H1 (cell line): Measurements from ENCODE around the gene CHST8. TPM values are rescaled to one million over a fixed set of nuclear protein-coding genes. Genes with fewer than 3 reads are reported as not detected.
"Not testable (repeated sequence)": the region's sequence is repeated elsewhere in the genome, so short reads cannot be mapped to it uniquely, and the experiment has no call there.

Source experiments
- CTCF ChIA-PET: fragments of 300-600 bp; sonication (Branson Sonifier 250); formaldehyde crosslinking; loops from one replicate; lab custom pipeline; 2021; ENCODE audit not compliant: partially characterized antibody; lab: Charles Lee
- POLR2A ChIA-PET: fragments of 300-600 bp; sonication (Branson Sonifier 250); formaldehyde crosslinking; loops from one replicate; lab custom pipeline; 2021; ENCODE audit warnings: inconsistent platforms; ENCODE audit not compliant: partially characterized antibody; lab: Charles Lee
- DNase-seq, 2 experiments: peaks; one replicate each; pipeline versions ENCODE4 v3.0.0 to v3.0.0-alpha.2; 2010 to 2022; ENCODE audit warnings: low spot score in 2 of 2, low read depth in 1 of 2, mixed read lengths in 1 of 2
- FAIRE-seq: peaks from 2 replicates; lab custom pipeline; 2011; peaks lifted over from hg19 to GRCh38; lab: Jason Lieb, UNC
- H2AFZ ChIP-seq: 2 replicates; pipeline ENCODE4 v1.8.1; 2012; ENCODE audit warnings: low read length, inconsistent platforms
- H2AK5ac ChIP-seq: 2 replicates; pipeline ENCODE4 v1.6.1; 2013; ENCODE audit warnings: low read depth, low read length
- H2BK120ac ChIP-seq: replicated peaks from 2 replicates; pipeline ENCODE3; 2013; ENCODE audit warnings: low read depth, low read length, inconsistent platforms
- H2BK12ac ChIP-seq: 2 replicates; pipeline ENCODE4 v1.6.1; 2013; ENCODE audit warnings: low read depth, low read length
- H2BK15ac ChIP-seq: 2 replicates; pipeline ENCODE4 v1.6.1; 2013; ENCODE audit warnings: low read length
- H2BK20ac ChIP-seq: 2 replicates; pipeline ENCODE4 v1.6.1; 2013; ENCODE audit warnings: low read length
- H2BK5ac ChIP-seq: 2 replicates; pipeline ENCODE4 v1.6.1; 2013; ENCODE audit warnings: low read depth, low read length
- H3K14ac ChIP-seq: 2 replicates; pipeline ENCODE4 v1.6.1; 2013; ENCODE audit warnings: inconsistent platforms; ENCODE audit not compliant: insufficient read length
- H3K18ac ChIP-seq: 2 replicates; pipeline ENCODE4 v1.6.1; 2013; ENCODE audit warnings: low read length; ENCODE audit errors: extremely low read depth
- H3K23ac ChIP-seq: 2 replicates; pipeline ENCODE4 v1.6.1; 2013; ENCODE audit warnings: inconsistent platforms; ENCODE audit not compliant: insufficient read length
- H3K23me2 ChIP-seq: 2 replicates; pipeline ENCODE4 v1.6.1; 2013; ENCODE audit warnings: low read depth, low read length
- H3K27ac ChIP-seq: 2 replicates; pipeline ENCODE4 v1.6.1; 2011; ENCODE audit warnings: low read depth, low read length, inconsistent platforms
- H3K27me3 ChIP-seq, 4 experiments: replicated peaks in 1 of 4; 1 replicate in 1 of 4; 2 replicates in 3 of 4; pipeline versions ENCODE4 v1.6.1 to v1.8.1; 2011 to 2013; ENCODE audit warnings: low read length in 3 of 4, mild to moderate bottlenecking in 3 of 4, inconsistent platforms in 2 of 4, mixed read lengths in 2 of 4, moderate library complexity in 1 of 4; ENCODE audit not compliant: control insufficient read depth in 3 of 4, insufficient read depth in 3 of 4; ENCODE audit errors: extremely low read depth in 1 of 4
- H3K36me3 ChIP-seq, 4 experiments: 2 replicates each; pipeline versions ENCODE4 v1.6.1 to v1.8.1; 2011 to 2013; ENCODE audit warnings: mild to moderate bottlenecking in 4 of 4, low read length in 3 of 4, moderate library complexity in 2 of 4, control low read depth in 1 of 4, inconsistent platforms in 1 of 4; ENCODE audit not compliant: insufficient read depth in 4 of 4, control insufficient read depth in 2 of 4
- H3K4ac ChIP-seq: replicated peaks from 2 replicates; pipeline ENCODE3; 2013; ENCODE audit warnings: low read length, low read depth, mixed read lengths, inconsistent platforms; ENCODE audit not compliant: insufficient read length
- H3K4me1 ChIP-seq, 4 experiments: replicated peaks in 1 of 4; 1 replicate in 1 of 4; 2 replicates in 3 of 4; pipeline versions ENCODE4 v1.6.1 to v1.8.1; 2011 to 2013; ENCODE audit warnings: low read length in 3 of 4, inconsistent platforms in 2 of 4, mixed read lengths in 1 of 4; ENCODE audit not compliant: insufficient read depth in 4 of 4, control insufficient read depth in 3 of 4
- H3K4me2 ChIP-seq, 2 experiments: 2 replicates each; pipeline versions ENCODE4 v1.6.1 to v1.8.1; 2011 to 2013; ENCODE audit warnings: low read depth in 2 of 2, low read length in 2 of 2, control low read depth in 1 of 2, inconsistent platforms in 1 of 2, mild to moderate bottlenecking in 1 of 2; ENCODE audit not compliant: insufficient read depth in 1 of 2
- H3K4me3 ChIP-seq, 4 experiments: fragments of 200-600, 300-600 bp in 1 of 4; sonication (generic), shearing (Covaris generic), sonication (Bioruptor Twin) in 1 of 4; 2 replicates each; pipeline versions ENCODE4 v1.5.1 to v1.8.1; 2011 to 2016; ENCODE audit warnings: low read length in 4 of 4, low read depth in 3 of 4, control low read depth in 2 of 4, inconsistent platforms in 2 of 4, mild to moderate bottlenecking in 2 of 4, mixed read lengths in 1 of 4, moderate library complexity in 1 of 4; ENCODE audit not compliant: insufficient read depth in 2 of 4; ENCODE audit errors: extremely low read depth in 1 of 4
- H3K56ac ChIP-seq: replicated peaks from 2 replicates; pipeline ENCODE3; 2013; ENCODE audit warnings: low read depth, mild to moderate bottlenecking, mixed read lengths, low read length, inconsistent platforms; ENCODE audit not compliant: insufficient read length
- H3K79me1 ChIP-seq: 2 replicates; pipeline ENCODE4 v1.6.1; 2013; ENCODE audit warnings: low read depth, low read length, control low read depth
- H3K79me2 ChIP-seq, 2 experiments: 2 replicates each; pipeline versions ENCODE4 v1.6.1 to v1.8.1; 2012 to 2013; ENCODE audit warnings: low read length in 2 of 2, mild to moderate bottlenecking in 2 of 2, inconsistent platforms in 1 of 2; ENCODE audit not compliant: insufficient read depth in 2 of 2, control insufficient read depth in 1 of 2
- H3K9ac ChIP-seq, 4 experiments: replicated peaks in 1 of 4; 1 replicate in 1 of 4; 2 replicates in 3 of 4; pipeline versions ENCODE4 v1.6.1 to v1.8.1; 2011 to 2013; ENCODE audit warnings: low read depth in 3 of 4, low read length in 3 of 4, control low read depth in 2 of 4, mild to moderate bottlenecking in 2 of 4, moderate library complexity in 2 of 4, inconsistent platforms in 1 of 4; ENCODE audit errors: extremely low read depth in 1 of 4
- H3K9me3 ChIP-seq, 2 experiments: 2 replicates each; pipeline versions ENCODE4 v1.6.1 to v1.8.1; 2012 to 2013; ENCODE audit warnings: mild to moderate bottlenecking in 2 of 2, moderate library complexity in 2 of 2, control low read depth in 1 of 2, inconsistent platforms in 1 of 2, low read depth in 1 of 2, low read length in 1 of 2, mixed read lengths in 1 of 2; ENCODE audit not compliant: insufficient read depth in 2 of 2
- H4K20me1 ChIP-seq, 2 experiments: replicated peaks in 1 of 2; 2 replicates each; pipeline versions ENCODE3 to v1.8.1; 2011 to 2013; ENCODE audit warnings: inconsistent platforms in 2 of 2, low read length in 2 of 2, mild to moderate bottlenecking in 1 of 2; ENCODE audit not compliant: insufficient read depth in 2 of 2, control insufficient read depth in 1 of 2
- H4K5ac ChIP-seq: 2 replicates; pipeline ENCODE4 v1.6.1; 2013; ENCODE audit warnings: low read length, low read depth, mixed read lengths, inconsistent platforms; ENCODE audit not compliant: insufficient read length
- H4K8ac ChIP-seq: 2 replicates; pipeline ENCODE4 v1.8.0; 2013; ENCODE audit warnings: mild to moderate bottlenecking, moderate library complexity, low read length, inconsistent platforms; ENCODE audit not compliant: insufficient read depth; ENCODE audit errors: extremely low read depth
- H4K91ac ChIP-seq: replicated peaks from 2 replicates; pipeline ENCODE3; 2013; ENCODE audit warnings: low read length, mixed read lengths, inconsistent platforms; ENCODE audit not compliant: insufficient read length
- SRF ChIP-seq: IDR thresholded peaks from 2 replicates; pipeline ENCODE4 v1.6.1; 2011; ENCODE audit warnings: mild to moderate bottlenecking, low read depth, low read length, moderate library complexity
- YY1 ChIP-seq: IDR thresholded peaks from 2 replicates; pipeline ENCODE4 v1.6.1; 2011; ENCODE audit warnings: low read depth, mild to moderate bottlenecking, low read length
- WGBS, 2 experiments: shearing (Covaris generic) in 1 of 2; methylation state at CpG; one replicate each; pipeline versions ENCODE4 v1.1.6 to v1.1.7; 2013 to 2015; ENCODE audit warnings: low lambda C conversion rate in 2 of 2, mixed read lengths in 2 of 2, inconsistent platforms in 1 of 2, low coverage in 1 of 2, missing lambda C conversion rate in 1 of 2; ENCODE audit not compliant: insufficient replicate concordance in 2 of 2, insufficient coverage in 1 of 2, insufficient read length in 1 of 2; ENCODE audit errors: extremely low coverage in 1 of 2, missing lambda C conversion rate in 1 of 2; 5-methylcytosine and 5-hydroxymethylcytosine counted together
- polyA plus RNA-seq, 7 experiments: library from polyadenylated mRNA; depleted of rRNA in 3 of 7; stranded (reverse) in 5 of 7; unstranded in 2 of 7; fragments of >200 nt in 5 of 7; fragments of 200-250 nt in 2 of 7; gene quantifications; 1 replicate in 5 of 7; 2 replicates in 1 of 7; 4 replicates in 1 of 7; pipeline versions ENCODE4 v1.2.1 to v1.2.3, GENCODE V29; 2011 to 2013; ENCODE audit warnings: missing spikeins in 2 of 7, mixed read lengths in 2 of 7
- total RNA-seq: library from RNA; stranded (reverse); fragmentation: NEBNext Ultra II Directional; extraction: Animal tissue kit (Norgen Biotek cat#: 25700); gene quantifications from 2 replicates; pipeline ENCODE4 v1.2.1, GENCODE V29; 2021

CHST8 gene
- total and polyA plus RNA-seq, 2 of the 8 experiments (the other 6 are each of a cell fraction or from before 2014, with no cell fraction given): 10.8 to 28.2 TPM

GRCh38 chr19:33605803-33606295 is 15.9 kb upstream of the CHST8 start:
- H2AK5ac ChIP-seq, H3K9ac ChIP-seq, POLR2A ChIA-PET, H3K36me3 ChIP-seq, H2BK120ac ChIP-seq, H3K56ac ChIP-seq, H3K4me2 ChIP-seq, H3K27me3 ChIP-seq, H3K23ac ChIP-seq, H2AFZ ChIP-seq, H3K4me3 ChIP-seq, H3K23me2 ChIP-seq, H3K14ac ChIP-seq, H3K4me1 ChIP-seq, H4K20me1 ChIP-seq, H3K79me2 ChIP-seq, H4K8ac ChIP-seq, H2BK20ac ChIP-seq, H3K4ac ChIP-seq, FAIRE-seq, H3K27ac ChIP-seq, H2BK12ac ChIP-seq, H4K91ac ChIP-seq, DNase-seq, H2BK15ac ChIP-seq, H2BK5ac ChIP-seq, H4K5ac ChIP-seq, H3K79me1 ChIP-seq, H3K18ac ChIP-seq: not testable (repeated sequence)
- peak; percentile 62; the same call in 1 of the 2 replicates for TF ChIP-seq SRF
- 0 out of 2 replicates have a peak, but pooled peaks have one; percentile 12 for TF ChIP-seq YY1
- 80% methylated on average over 5 of the region's 5 CpGs; no CpG with 5 or more reads in 1 of the 2 experiments for WGBS, 2 experiments
- CTCF ChIA-PET: interaction anchor here (0.6 to 1.1 kb wide), 3 partner anchors 8 to 92 kb away, joined by 3 to 4 read pairs (median 3); no protein-coding TSS in a partner anchor
- H3K9me3 ChIP-seq: peaks cover 9 to 13% of the 10 kb centered on the region in 2 experiments; a peak in 3 of 4 replicates
